Loucy (cell line): ENCODE data around the gene ALDOA.

Source experiments
- H2AFZ ChIP-seq: fragments of 200-600 bp; sonication (generic); 2 replicates; pipeline ENCODE4 v1.6.0; 2016; ENCODE audit warnings: antibody characterized with exemption, mild to moderate bottlenecking, low read length, moderate library complexity
- H3F3A ChIP-seq: fragments of 200-600 bp; 2 replicates; pipeline ENCODE4 v1.6.0; 2016; ENCODE audit warnings: antibody characterized with exemption, low read depth, mild to moderate bottlenecking
- H3K27me3 ChIP-seq: fragments of 200-600 bp; sonication (generic); 2 replicates; pipeline ENCODE4 v1.6.1; 2014; ENCODE audit warnings: low read length, mild to moderate bottlenecking; ENCODE audit not compliant: insufficient read depth, poor library complexity, severe bottlenecking
- H3K36me3 ChIP-seq: fragments of 200-600 bp; sonication (generic); 2 replicates; pipeline ENCODE4 v1.6.1; 2016; ENCODE audit warnings: low read length; ENCODE audit not compliant: insufficient read depth
- H3K4me1 ChIP-seq: fragments of 200-600 bp; sonication (generic); 2 replicates; pipeline ENCODE4 v1.5.1; 2014; ENCODE audit warnings: low read length, mild to moderate bottlenecking; ENCODE audit not compliant: insufficient read depth, poor library complexity, severe bottlenecking
- H3K4me2 ChIP-seq: fragments of 200-600 bp; sonication (generic); 2 replicates; pipeline ENCODE4 v1.6.0; 2014; ENCODE audit warnings: antibody characterized with exemption, low read length, low read depth, mild to moderate bottlenecking; ENCODE audit not compliant: poor library complexity, severe bottlenecking
- H3K4me3 ChIP-seq: fragments of 200-600 bp; sonication (generic); 2 replicates; pipeline ENCODE4 v1.5.1; 2014; ENCODE audit warnings: low read length, mild to moderate bottlenecking, mixed read lengths; ENCODE audit not compliant: poor library complexity, severe bottlenecking
- H3K79me2 ChIP-seq: fragments of 200-600 bp; sonication (generic); 2 replicates; pipeline ENCODE4 v1.6.1; 2014; ENCODE audit warnings: low read length; ENCODE audit not compliant: insufficient read depth
- H3K9ac ChIP-seq: fragments of 200-600 bp; sonication (generic); 2 replicates; pipeline ENCODE4 v1.6.0; 2014; ENCODE audit warnings: mild to moderate bottlenecking, low read depth, low read length, moderate library complexity; ENCODE audit not compliant: poor library complexity, severe bottlenecking
- H3K9me2 ChIP-seq: fragments of 200-600 bp; sonication (generic); replicated peaks from 2 replicates; pipeline ENCODE4 v1.6.1; 2016; ENCODE audit warnings: low read depth, low read length, mixed read lengths
- H3K9me3 ChIP-seq: fragments of 200-600 bp; sonication (generic); 2 replicates; pipeline ENCODE4 v1.6.1; 2014; ENCODE audit warnings: mild to moderate bottlenecking, antibody characterized with exemption, low read length, low read depth; ENCODE audit not compliant: insufficient read depth
- H4K20me1 ChIP-seq: fragments of 200-600 bp; sonication (generic); 2 replicates; pipeline ENCODE4 v1.6.0; 2014; ENCODE audit warnings: antibody characterized with exemption, low read length, mild to moderate bottlenecking; ENCODE audit not compliant: insufficient read depth, poor library complexity, severe bottlenecking
- EZH2phosphoT487 ChIP-seq: fragments of 200-600 bp; IDR thresholded peaks from 2 replicates; pipeline ENCODE4 v1.6.1; 2018; ENCODE audit warnings: antibody characterized with exemption, mild to moderate bottlenecking, moderate library complexity, borderline replicate concordance
- TF ChIP-seq, protein P1 (sequence below): fragments of 200-600 bp; sonication (generic); conservative IDR thresholded peaks from 2 replicates; pipeline ENCODE4 v1.5.1; 2014; ENCODE audit warnings: mild to moderate bottlenecking, antibody characterized with exemption, low read length

The ALDOA gene

DNA sequence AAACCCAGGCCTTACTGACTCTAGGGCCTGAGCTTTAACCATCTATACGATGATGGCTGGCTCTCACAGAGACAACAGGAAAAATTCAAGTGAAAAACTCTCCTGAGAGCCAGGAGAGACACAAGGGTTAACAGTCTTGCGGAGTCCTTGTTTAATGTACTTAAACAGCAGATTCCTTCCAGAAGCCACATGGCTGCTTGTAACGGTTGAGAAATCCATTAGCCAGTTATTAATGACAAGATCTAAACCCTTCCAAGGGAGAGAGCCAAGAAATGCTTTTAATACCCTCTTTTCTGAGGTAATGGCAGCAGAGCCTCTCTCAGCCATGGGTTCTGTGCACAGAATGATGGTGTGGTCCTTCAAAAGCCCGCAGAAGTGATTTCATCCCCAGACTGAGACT lies 5.2 kb upstream of the ALDOA start:
- Histone ChIP-seq H3K4me2 (no peak overlapping the region), H3K36me3 (no peaks in the 10 kb centered on the region), H3K9me2 (no peaks in the 10 kb centered on the region), H3K79me2 (peaks cover 20% of the 10 kb centered on the region), H3K9ac (no peak overlapping the region), H3K9me3 (no peaks in the 10 kb centered on the region), H3F3A (no peaks in the 10 kb centered on the region), H3K27me3 (peaks cover 6% of the 10 kb centered on the region), H3K4me1 (peaks cover 19% of the 10 kb centered on the region), H2AFZ (no peak overlapping the region), H3K4me3 (no peak overlapping the region), H4K20me1 (no peaks in the 10 kb centered on the region)
- TF ChIP-seq EZH2phosphoT487: no peak
- TF ChIP-seq, protein P1, sequence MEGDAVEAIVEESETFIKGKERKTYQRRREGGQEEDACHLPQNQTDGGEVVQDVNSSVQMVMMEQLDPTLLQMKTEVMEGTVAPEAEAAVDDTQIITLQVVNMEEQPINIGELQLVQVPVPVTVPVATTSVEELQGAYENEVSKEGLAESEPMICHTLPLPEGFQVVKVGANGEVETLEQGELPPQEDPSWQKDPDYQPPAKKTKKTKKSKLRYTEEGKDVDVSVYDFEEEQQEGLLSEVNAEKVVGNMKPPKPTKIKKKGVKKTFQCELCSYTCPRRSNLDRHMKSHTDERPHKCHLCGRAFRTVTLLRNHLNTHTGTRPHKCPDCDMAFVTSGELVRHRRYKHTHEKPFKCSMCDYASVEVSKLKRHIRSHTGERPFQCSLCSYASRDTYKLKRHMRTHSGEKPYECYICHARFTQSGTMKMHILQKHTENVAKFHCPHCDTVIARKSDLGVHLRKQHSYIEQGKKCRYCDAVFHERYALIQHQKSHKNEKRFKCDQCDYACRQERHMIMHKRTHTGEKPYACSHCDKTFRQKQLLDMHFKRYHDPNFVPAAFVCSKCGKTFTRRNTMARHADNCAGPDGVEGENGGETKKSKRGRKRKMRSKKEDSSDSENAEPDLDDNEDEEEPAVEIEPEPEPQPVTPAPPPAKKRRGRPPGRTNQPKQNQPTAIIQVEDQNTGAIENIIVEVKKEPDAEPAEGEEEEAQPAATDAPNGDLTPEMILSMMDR: no peak

- Histone ChIP-seq H3K9me2 (no peaks in the 10 kb centered on the region), H2AFZ (no peak overlapping the region), H3K4me1 (peaks cover 18% of the 10 kb centered on the region), H3K9me3 (no peaks in the 10 kb centered on the region), H3K79me2 (peaks cover 26% of the 10 kb centered on the region), H3K4me2 (no peak overlapping the region), H3F3A (no peaks in the 10 kb centered on the region), H3K9ac (no peak overlapping the region), H3K27me3 (peaks cover 6% of the 10 kb centered on the region), H3K4me3 (no peak overlapping the region), H3K36me3 (peaks cover 3% of the 10 kb centered on the region; the same call in 1 of the 2 replicates), H4K20me1 (peaks cover 3% of the 10 kb centered on the region)
- TF ChIP-seq EZH2phosphoT487: no peak
- TF ChIP-seq, protein P1: no peak
Measured at GRCh38 chr16:30060836-30061554, 4.6 kb upstream of the ALDOA start.

DNA sequence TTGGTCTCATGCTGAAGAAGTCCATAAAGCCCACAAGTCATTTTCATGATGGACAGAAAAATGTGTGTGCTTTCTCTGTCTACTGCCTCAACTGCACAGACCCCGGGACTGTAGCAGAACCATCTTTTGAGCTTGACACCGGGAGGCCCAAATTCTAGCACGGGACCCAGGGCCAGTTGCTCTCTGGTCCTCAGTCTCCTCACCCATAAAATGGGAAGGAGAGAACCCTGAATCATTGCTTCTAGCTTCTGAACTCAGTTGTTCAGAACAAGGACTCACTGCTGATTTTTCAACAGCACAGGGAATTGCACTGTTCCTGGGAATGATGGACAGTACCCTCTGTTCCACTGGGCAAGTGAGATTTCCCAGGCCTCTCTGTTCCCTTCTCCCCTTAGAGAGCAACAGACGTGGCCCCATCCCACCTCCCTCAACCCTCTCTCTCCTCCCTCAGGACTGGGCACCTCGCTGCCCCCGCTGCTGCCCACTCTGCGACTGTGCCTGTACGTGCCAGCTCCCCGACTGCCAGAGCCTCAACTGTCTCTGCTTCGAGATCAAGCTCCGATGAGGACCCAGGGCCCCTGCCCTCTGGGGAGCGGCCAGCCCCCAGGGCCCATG lies 2.2 kb upstream of the ALDOA start:
- H3K36me3 ChIP-seq: peaks cover 23% of the 10 kb centered on the region
- no peaks in the 10 kb centered on the region for H3K9me2 ChIP-seq
- H4K20me1 ChIP-seq: peaks cover 26% of the 10 kb centered on the region
- H3K9me3 ChIP-seq: no peaks in the 10 kb centered on the region
- no peak for TF ChIP-seq EZH2phosphoT487
- TF ChIP-seq, protein P1: no peak
- H3K9ac ChIP-seq: peak overlapping the region; percentile 99
- H3K4me3 ChIP-seq: peak overlapping the region; percentile 84
- no peak overlapping the region for H2AFZ ChIP-seq
- H3K4me1 ChIP-seq: peaks cover 35% of the 10 kb centered on the region
- peak overlapping the region; percentile 82 for H3K4me2 ChIP-seq
- H3K79me2 ChIP-seq: peaks cover 50% of the 10 kb centered on the region
- H3F3A ChIP-seq: no peaks in the 10 kb centered on the region
- peaks cover 6% of the 10 kb centered on the region for H3K27me3 ChIP-seq
